Measurements from ENCODE around the gene CRACDL. TPM values are rescaled to one million over a fixed set of nuclear protein-coding genes. Genes with fewer than 3 reads are reported as not detected.

CRACDL gene
- polyA plus RNA-seq, 1 of the 3 experiments (the other 2 are of a cell fraction), result not detected

- Histone ChIP-seq H3K4me3 (ENCODE audit: low read depth in 2 of 2, low read length in 1 of 2) (no peak overlapping the region), H3F3A (replicated peaks; ENCODE audit: insufficient read depth) (peaks cover 3% of the 10 kb centered on the region), H3K9me2 (no peaks in the 10 kb centered on the region), H4K20me1 (ENCODE audit: insufficient read depth) (no peaks in the 10 kb centered on the region), H3K36me3 (replicated peaks in 1 of 2; ENCODE audit: control insufficient read depth in 1 of 2, insufficient read depth in 2 of 2, low read length in 1 of 2) (no peaks in the 10 kb centered on the region), H3K27ac (ENCODE audit: low read depth in 2 of 2, low read length in 1 of 2) (peak overlapping the region in 1 of 2 experiments; percentile 91; a peak in 1 of 4 replicates), H3K79me2 (ENCODE audit: insufficient read depth) (no peaks in the 10 kb centered on the region), H3K4me2 (no peak overlapping the region), H3K9ac (no peak overlapping the region), H3K4me1 (ENCODE audit: control insufficient read depth in 1 of 2, insufficient read depth in 2 of 2, low read depth in 1 of 2, low read length in 1 of 2) (no peaks in the 10 kb centered on the region; a peak in 2 of 4 replicates), H3K9me3 (no peaks in the 10 kb centered on the region), H2AFZ (ENCODE audit: low read depth) (no peak overlapping the region), H3K27me3 (ENCODE audit: insufficient read depth) (no peaks in the 10 kb centered on the region)
- TF ChIP-seq TCF12 (IDR thresholded peaks at IDR 0.05) (peak; percentile 15; the same call in 1 of the 2 replicates), FOXM1 (IDR thresholded peaks at IDR 0.05; ENCODE audit: low read depth) (no peak), FOSL2 (IDR thresholded peaks at IDR 0.05; ENCODE audit: borderline replicate concordance, low read depth) (peak; percentile 41; the same call in 1 of the 2 replicates)
- DNase-seq, result no peak
- 45% methylated on average over 7 of the region's 7 CpGs for WGBS (ENCODE audit: low lambda C conversion rate)
- ChIA-PET POLR2A (no interaction called here), CTCF (interaction anchor here (0.8 kb wide), 1 partner anchor 30 kb away, joined by 3 read pairs; no protein-coding TSS in a partner anchor)
Measured at GRCh38 chr2:98867539-98868309, 68.3 kb downstream of the CRACDL start.

GRCh38 chr2:98866033-98866432 lies 70.0 kb downstream of the CRACDL start:
- peak overlapping the region; percentile 54; the same call in 1 of the 2 replicates for H2AFZ ChIP-seq (ENCODE audit: low read depth)
- no peaks in the 10 kb centered on the region for H3K9me2 ChIP-seq

More at GRCh38 chr2:98866033-98866432, 70.0 kb downstream of the CRACDL start:
- Histone ChIP-seq H3K4me2 (peak overlapping the region; percentile 48), H3K4me1 (ENCODE audit: control insufficient read depth in 1 of 2, insufficient read depth in 2 of 2, low read depth in 1 of 2, low read length in 1 of 2) (no peaks in the 10 kb centered on the region; a peak in 2 of 4 replicates), H3K27me3 (ENCODE audit: insufficient read depth) (no peaks in the 10 kb centered on the region), H3K4me3 (ENCODE audit: low read depth in 2 of 2, low read length in 1 of 2) (peak overlapping the region in 1 of 2 experiments; percentile 27; a peak in 1 of 4 replicates), H3F3A (replicated peaks; ENCODE audit: insufficient read depth) (peaks cover 3% of the 10 kb centered on the region), H3K9me3 (no peaks in the 10 kb centered on the region), H3K79me2 (ENCODE audit: insufficient read depth) (no peaks in the 10 kb centered on the region), H3K9ac (peak overlapping the region; percentile 29; the same call in 1 of the 2 replicates), H3K36me3 (replicated peaks in 1 of 2; ENCODE audit: control insufficient read depth in 1 of 2, insufficient read depth in 2 of 2, low read length in 1 of 2) (no peaks in the 10 kb centered on the region), H4K20me1 (ENCODE audit: insufficient read depth) (no peaks in the 10 kb centered on the region), H3K27ac (ENCODE audit: low read depth in 2 of 2, low read length in 1 of 2) (peak overlapping the region in 1 of 2 experiments; percentile 91; a peak in 2 of 4 replicates)
- CTCF ChIA-PET, result interaction anchor here (1.7 kb wide), 1 partner anchor 217 kb away, joined by 4 read pairs; no protein-coding TSS in a partner anchor
- POLR2A ChIA-PET, result no interaction called here
- WGBS (ENCODE audit: low lambda C conversion rate), result 92% methylated on average over 3 of the region's 3 CpGs
- no peak for TF ChIP-seq CTCF (IDR thresholded peaks at IDR 0.05)
- TF ChIP-seq NFIC (IDR thresholded peaks at IDR 0.05; ENCODE audit: borderline replicate concordance), result no peak
- no peak for TF ChIP-seq SMC3 (IDR thresholded peaks at IDR 0.05; ENCODE audit: low read depth, low read length)
- no peak for TF ChIP-seq FOSL2 (IDR thresholded peaks at IDR 0.05; ENCODE audit: borderline replicate concordance, low read depth)
- no peak for TF ChIP-seq EZH2phosphoT487 (IDR thresholded peaks at IDR 0.05; ENCODE audit: borderline replicate concordance, low read depth)
- no peak for TF ChIP-seq EP300 (IDR thresholded peaks at IDR 0.05; ENCODE audit: borderline replicate concordance in 1 of 2, low read depth in 1 of 2, low read length in 1 of 2)
- TF ChIP-seq RXRA (IDR thresholded peaks at IDR 0.05; ENCODE audit: borderline replicate concordance, low read depth), result no peak
- no peak for TF ChIP-seq JUND (IDR thresholded peaks at IDR 0.05)
- no peak for TF ChIP-seq CHD2 (IDR thresholded peaks at IDR 0.05; ENCODE audit: low read length, partially characterized antibody)
- TF ChIP-seq MEF2A (IDR thresholded peaks at IDR 0.05; ENCODE audit: borderline replicate concordance, low read depth), result no peak
- no peak for TF ChIP-seq REST (IDR thresholded peaks at IDR 0.05; ENCODE audit: low read depth, low read length)
- TF ChIP-seq MAX (IDR thresholded peaks at IDR 0.05; ENCODE audit: low read depth), result no peak
- TF ChIP-seq ZBTB33 (IDR thresholded peaks at IDR 0.05; ENCODE audit: borderline replicate concordance, low read depth), result no peak
- no peak for TF ChIP-seq POLR2AphosphoS5 (IDR thresholded peaks at IDR 0.05; ENCODE audit: low read depth, low read length)
- TF ChIP-seq TAF1 (IDR thresholded peaks at IDR 0.05; ENCODE audit: borderline replicate concordance, low read depth, low read length), result no peak
- no peak for TF ChIP-seq MXI1 (IDR thresholded peaks at IDR 0.05; ENCODE audit: low read depth, low read length)
- TF ChIP-seq FOXM1 (IDR thresholded peaks at IDR 0.05; ENCODE audit: low read depth), result no peak
- no peak for TF ChIP-seq NRF1 (IDR thresholded peaks at IDR 0.05; ENCODE audit: low read depth, low read length)
- DNase-seq, result no peak

Data from SK-N-SH (cell line).